ENCODE data around the gene CTCF.

GRCh38 chr16:67546091-67546501 is 16.2 kb upstream of the CTCF start:
- TF ChIP-seq TAF1 (IDR thresholded peaks at IDR 0.05; ENCODE audit: borderline replicate concordance, low read depth, low read length): no peak
- TF ChIP-seq POLR2AphosphoS5 (IDR thresholded peaks at IDR 0.05; ENCODE audit: low read depth, low read length): no peak
- no peak for TF ChIP-seq POLR2A (IDR thresholded peaks at IDR 0.05; ENCODE audit: low read depth, low read length)

Measured in GM12892 (cell line).